Skin of body (tissue), 2 donors: ENCODE data around the gene CTCFL. TPM values are rescaled to one million over a fixed set of nuclear protein-coding genes. Genes with fewer than 3 reads are reported as not detected.

ENCODE experiments used
- DNase-seq: peaks from one replicate; lab custom pipeline; 2025; lab: John Stamatoyannopoulos, UW
- total RNA-seq: library from RNA; depleted of rRNA; stranded (reverse); fragments of >200 nt; gene quantifications from one replicate; pipeline ENCODE4 v1.2.3, GENCODE V29; 2014

Gene CTCFL, protein sequence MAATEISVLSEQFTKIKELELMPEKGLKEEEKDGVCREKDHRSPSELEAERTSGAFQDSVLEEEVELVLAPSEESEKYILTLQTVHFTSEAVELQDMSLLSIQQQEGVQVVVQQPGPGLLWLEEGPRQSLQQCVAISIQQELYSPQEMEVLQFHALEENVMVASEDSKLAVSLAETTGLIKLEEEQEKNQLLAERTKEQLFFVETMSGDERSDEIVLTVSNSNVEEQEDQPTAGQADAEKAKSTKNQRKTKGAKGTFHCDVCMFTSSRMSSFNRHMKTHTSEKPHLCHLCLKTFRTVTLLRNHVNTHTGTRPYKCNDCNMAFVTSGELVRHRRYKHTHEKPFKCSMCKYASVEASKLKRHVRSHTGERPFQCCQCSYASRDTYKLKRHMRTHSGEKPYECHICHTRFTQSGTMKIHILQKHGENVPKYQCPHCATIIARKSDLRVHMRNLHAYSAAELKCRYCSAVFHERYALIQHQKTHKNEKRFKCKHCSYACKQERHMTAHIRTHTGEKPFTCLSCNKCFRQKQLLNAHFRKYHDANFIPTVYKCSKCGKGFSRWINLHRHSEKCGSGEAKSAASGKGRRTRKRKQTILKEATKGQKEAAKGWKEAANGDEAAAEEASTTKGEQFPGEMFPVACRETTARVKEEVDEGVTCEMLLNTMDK
- total RNA-seq: 0.10 TPM

GRCh38 chr20:57524511-57525176, at the start of gene CTCFL:
Gene CTCFL (minus strand): TSS chr20:57525140. CDS start chr20:57524205, 935 bp downstream.
- no peak for DNase-seq

GRCh38 chr20:57573894-57574293, 49.0 kb upstream of the CTCFL start:
- DNase-seq: no peak

GRCh38 chr20:57573242-57573641, 48.3 kb upstream of the CTCFL start:
- DNase-seq: no peak

DNA sequence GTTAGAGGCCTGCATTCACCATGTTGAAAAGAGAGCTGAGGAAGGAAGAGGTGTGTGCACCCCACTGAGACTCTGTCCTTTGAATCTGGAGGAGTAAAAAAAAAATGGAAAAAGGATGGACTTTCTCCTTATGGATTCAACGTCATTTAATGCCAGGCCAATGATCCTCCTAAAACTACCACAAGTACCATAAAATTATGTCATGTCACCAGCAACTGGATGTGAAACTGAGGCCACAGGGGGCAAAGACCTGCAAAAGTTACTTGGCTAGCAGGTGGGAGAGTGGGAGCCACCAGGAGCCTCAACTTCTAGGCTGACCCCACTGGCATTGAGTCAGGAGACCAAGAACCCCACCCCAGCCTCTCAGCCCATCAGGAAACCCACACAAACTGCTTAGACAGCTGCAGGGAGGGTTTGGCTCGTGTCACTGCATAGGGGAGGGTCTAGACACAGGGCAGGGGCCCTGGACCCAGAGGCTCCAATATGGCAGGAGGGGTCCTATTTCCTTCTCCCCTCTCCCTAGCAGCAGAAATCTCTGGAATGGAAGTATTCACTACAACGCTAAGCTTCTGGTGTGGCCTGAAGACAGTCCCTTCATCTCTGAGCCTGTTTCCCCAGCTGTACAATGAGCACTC, 47.0 kb upstream of the CTCFL start:
- DNase-seq: no peak

DNA sequence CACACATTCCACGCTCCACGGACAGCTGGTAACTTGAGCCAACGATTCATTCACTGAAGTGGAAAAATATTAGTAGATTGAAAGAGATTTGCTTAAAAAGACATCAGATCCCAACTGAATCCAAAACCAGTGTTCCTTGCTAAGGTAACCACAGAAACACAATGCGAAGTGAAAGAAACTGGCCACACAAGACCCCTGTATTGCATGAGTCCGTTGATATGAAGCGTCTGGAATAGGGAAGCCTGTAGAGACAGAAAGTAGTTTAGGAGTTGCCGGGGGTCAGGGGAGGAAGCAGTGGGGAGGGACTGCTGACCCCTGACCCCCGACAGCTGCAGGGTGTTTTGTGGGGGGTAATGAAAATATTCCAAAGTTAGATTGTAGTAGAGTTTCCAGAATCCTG, 46.0 kb upstream of the CTCFL start:
- DNase-seq: no peak

GRCh38 chr20:57570145-57570850, 45.4 kb upstream of the CTCFL start:
- no peak for DNase-seq

- no peak for DNase-seq
Observed at GRCh38 chr20:57568960-57569359, 44.0 kb upstream of the CTCFL start.

GRCh38 chr20:57568088-57568896, 43.4 kb upstream of the CTCFL start:
- DNase-seq: no peak

DNA sequence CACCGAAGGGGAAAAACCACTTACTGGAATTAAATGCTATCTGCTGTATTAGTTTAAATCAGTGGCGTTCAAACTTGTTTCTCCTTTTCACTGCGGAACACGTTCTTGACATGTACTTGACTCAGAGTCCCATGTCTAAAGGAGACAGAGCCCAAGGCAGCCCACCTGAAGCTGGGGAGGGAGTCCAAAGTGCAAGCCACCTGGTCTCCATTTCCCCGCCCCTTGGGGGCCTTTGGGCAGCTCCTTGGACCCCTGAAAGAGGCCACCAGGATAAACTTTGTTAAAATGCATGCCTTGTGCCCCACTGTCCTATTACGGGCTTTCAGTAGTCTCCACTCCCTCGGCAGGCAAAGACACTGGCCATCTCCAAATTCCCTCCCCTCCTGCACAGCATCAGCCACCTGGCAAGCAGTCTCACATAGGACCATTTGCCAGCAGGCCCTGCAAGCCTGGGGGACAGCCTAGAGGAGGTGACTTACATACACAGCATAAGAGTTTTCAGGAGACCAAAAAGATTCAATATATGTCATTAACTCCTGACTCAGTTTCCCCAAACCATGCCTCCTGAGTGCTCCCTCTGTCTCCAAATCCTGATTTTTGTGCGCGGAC, 42.6 kb upstream of the CTCFL start:
- DNase-seq: no peak

- no peak for DNase-seq
Observed at GRCh38 chr20:57566803-57567459, 42.0 kb upstream of the CTCFL start.

DNA sequence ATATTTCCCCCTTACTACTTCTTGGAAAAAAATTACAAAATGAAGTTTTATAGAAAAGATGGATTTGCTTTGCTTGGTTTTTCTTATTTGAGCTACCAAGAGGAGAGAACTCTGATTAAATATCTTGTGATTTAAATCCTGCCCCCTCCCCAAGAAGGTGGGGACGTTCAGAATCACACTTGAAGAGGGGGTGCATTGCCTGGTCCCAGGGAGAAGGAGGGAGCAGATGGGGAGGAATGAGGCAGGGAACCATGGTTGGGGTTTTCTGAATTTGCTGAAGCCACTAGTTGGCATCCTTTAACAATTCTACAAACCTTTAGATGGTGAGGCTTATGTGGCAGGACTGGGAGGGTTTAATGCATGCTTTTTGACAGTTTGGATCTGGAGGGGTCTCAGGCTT, 41.5 kb upstream of the CTCFL start:
- DNase-seq: no peak

- no peak for DNase-seq
Observed at GRCh38 chr20:57564951-57565642, 40.2 kb upstream of the CTCFL start.

DNA sequence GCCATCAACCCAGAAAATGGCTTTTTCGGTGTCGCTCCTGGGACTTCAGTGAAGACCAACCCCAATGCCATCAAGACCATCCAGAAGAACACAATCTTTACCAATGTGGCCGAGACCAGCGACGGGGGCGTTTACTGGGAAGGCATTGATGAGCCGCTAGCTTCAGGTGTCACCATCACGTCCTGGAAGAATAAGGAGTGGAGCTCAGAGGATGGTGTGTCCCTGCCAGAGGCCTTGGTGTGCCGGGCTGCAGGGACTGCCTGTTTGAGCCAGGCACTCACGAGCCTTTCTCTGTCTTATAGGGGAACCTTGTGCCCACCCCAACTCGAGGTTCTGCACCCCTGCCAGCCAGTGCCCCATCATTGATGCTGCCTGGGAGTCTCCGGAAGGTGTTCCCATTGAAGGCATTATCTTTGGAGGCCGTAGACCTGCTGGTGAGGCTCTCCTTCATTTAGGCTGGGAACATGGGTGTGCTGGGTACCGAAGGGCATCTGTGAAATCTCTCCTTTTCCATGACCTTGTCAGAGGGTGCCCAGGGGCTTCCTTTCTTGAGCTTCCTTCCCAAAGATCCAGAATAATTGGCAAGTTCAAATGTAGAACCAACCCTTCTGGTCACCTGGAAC, 39.4 kb upstream of the CTCFL start:
- DNase-seq: no peak

GRCh38 chr20:57563522-57563921, 38.6 kb upstream of the CTCFL start:
- DNase-seq: no peak

- DNase-seq: no peak
Observed at GRCh38 chr20:57562541-57563465, 37.9 kb upstream of the CTCFL start.

DNA sequence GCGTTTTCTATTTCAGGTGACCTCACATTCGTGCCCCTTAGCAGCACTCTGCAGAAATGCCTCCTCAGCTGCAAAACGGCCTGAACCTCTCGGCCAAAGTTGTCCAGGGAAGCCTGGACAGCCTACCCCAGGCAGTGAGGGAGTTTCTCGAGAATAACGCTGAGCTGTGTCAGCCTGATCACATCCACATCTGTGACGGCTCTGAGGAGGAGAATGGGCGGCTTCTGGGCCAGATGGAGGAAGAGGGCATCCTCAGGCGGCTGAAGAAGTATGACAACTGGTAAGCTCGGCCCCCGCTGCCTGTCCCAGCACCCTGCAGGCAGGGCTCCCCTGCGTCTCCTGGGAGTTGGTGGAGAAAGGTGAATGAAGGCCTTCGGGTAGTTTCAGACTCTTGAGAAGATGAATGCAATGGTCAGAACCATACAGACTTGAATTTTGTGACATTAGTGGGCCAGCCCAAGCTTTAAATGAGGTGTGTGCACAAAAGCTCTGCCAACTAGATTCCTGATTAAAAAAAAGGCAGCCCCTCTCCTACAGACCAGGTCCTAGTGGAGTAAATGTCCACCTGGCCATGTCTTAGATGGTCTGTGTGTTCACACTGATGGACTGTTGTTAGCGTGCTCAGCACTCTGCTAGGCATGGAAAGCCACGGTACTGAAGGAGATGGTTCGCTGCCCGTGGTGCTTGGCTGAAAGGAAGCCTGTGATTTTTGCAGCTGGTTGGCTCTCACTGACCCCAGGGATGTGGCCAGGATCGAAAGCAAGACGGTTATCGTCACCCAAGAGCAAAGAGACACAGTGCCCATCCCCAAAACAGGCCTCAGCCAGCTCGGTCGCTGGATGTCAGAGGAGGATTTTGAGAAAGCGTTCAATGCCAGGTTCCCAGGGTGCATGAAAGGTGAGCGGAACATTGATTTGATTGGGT, 36.7 kb upstream of the CTCFL start:
- no peak for DNase-seq
